ENCODE data around the gene FOXJ3. TPM values are rescaled to one million over a fixed set of nuclear protein-coding genes. Genes with fewer than 3 reads are reported as not detected.

The FOXJ3 gene
- total RNA-seq, 1 donor: 34.5 TPM

- no peak for TF ChIP-seq CTCF (IDR thresholded peaks at IDR 0.05; ENCODE audit: insufficient read depth, low read depth, low read length)
- no peak for DNase-seq (ENCODE audit: low read depth)
- H3K4me3 ChIP-seq (ENCODE audit: low read depth, low read length): no peak overlapping the region
Measured at GRCh38 chr1:42312576-42313212, 22.3 kb downstream of the FOXJ3 start.

- no peak for TF ChIP-seq CTCF (IDR thresholded peaks at IDR 0.05; ENCODE audit: insufficient read depth, low read depth, low read length)
- DNase-seq (ENCODE audit: low read depth): no peak
- H3K4me3 ChIP-seq (ENCODE audit: low read depth, low read length): no peak overlapping the region
Measured at GRCh38 chr1:42311897-42312296, 23.1 kb downstream of the FOXJ3 start.

- no peak for TF ChIP-seq CTCF (IDR thresholded peaks at IDR 0.05; ENCODE audit: insufficient read depth, low read depth, low read length)
- peak; percentile 30 for DNase-seq (ENCODE audit: low read depth)
- no peak overlapping the region for H3K4me3 ChIP-seq (ENCODE audit: low read depth, low read length)
Measured at GRCh38 chr1:42311138-42311537, 23.9 kb downstream of the FOXJ3 start.

GRCh38 chr1:42306977-42307376 lies 28.1 kb downstream of the FOXJ3 start:
- no peak for DNase-seq (ENCODE audit: low read depth)
- no peak for TF ChIP-seq CTCF (IDR thresholded peaks at IDR 0.05; ENCODE audit: insufficient read depth, low read depth, low read length)
- no peak overlapping the region for H3K4me3 ChIP-seq (ENCODE audit: low read depth, low read length)

- no peak overlapping the region for H3K4me3 ChIP-seq (ENCODE audit: low read depth, low read length)
- no peak for DNase-seq (ENCODE audit: low read depth)
- no peak for TF ChIP-seq CTCF (IDR thresholded peaks at IDR 0.05; ENCODE audit: insufficient read depth, low read depth, low read length)
Measured at GRCh38 chr1:42305639-42306038, 29.4 kb downstream of the FOXJ3 start.

GRCh38 chr1:42302034-42302433 lies 33.0 kb downstream of the FOXJ3 start:
- DNase-seq (ENCODE audit: low read depth): no peak
- H3K4me3 ChIP-seq (ENCODE audit: low read depth, low read length): no peak overlapping the region
- no peak for TF ChIP-seq CTCF (IDR thresholded peaks at IDR 0.05; ENCODE audit: insufficient read depth, low read depth, low read length)

- TF ChIP-seq CTCF (IDR thresholded peaks at IDR 0.05; ENCODE audit: insufficient read depth, low read depth, low read length): no peak
- no peak for DNase-seq (ENCODE audit: low read depth)
- no peak overlapping the region for H3K4me3 ChIP-seq (ENCODE audit: low read depth, low read length)
Measured at GRCh38 chr1:42298520-42298919, 36.5 kb downstream of the FOXJ3 start.

All from fibroblast of villous mesenchyme (primary cell).